ENCODE results near the gene TXNDC12. TPM values are rescaled to one million over a fixed set of nuclear protein-coding genes. Genes with fewer than 3 reads are reported as not detected.

The TXNDC12 gene
- total RNA-seq, 1 experiment from 2014 or later, result 77.5 TPM

DNA sequence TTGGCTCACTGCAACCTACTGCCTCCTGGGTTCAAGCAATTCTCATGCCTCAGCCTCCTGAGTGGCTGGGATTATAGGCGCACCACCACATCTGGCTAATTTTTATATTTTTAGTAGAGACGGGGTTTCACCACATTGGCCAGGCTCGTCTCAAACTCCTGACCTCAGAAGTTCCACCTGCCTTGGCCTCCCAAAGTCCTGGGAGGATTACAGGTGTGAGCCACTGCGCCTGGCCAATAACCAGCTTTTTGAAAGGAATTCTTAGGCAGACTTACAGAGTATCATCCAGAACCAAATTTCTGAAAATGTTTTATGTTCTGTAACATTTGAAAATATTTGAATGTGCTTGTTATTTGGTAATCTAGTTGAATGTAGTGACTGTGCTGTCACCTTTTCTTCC is 15.7 kb upstream of the TXNDC12 start:
- in situ Hi-C loops (cut with HindIII; ENCODE audit: low pct_unique_long_range_greater_than_20kb, low sequenced_read_pairs) (no loop called here), intact Hi-C loops (cut with micrococcal nuclease; ENCODE audit: unreplicated experiment) (no loop called here)
- H3K27ac ChIP-seq (ENCODE audit: low read length), result no peak overlapping the region
- no peaks in the 10 kb centered on the region for H3K4me1 ChIP-seq (ENCODE audit: control insufficient read depth, insufficient read depth, low read length)
- no peaks in the 10 kb centered on the region for H3K9me3 ChIP-seq (ENCODE audit: control insufficient read depth, insufficient read depth, low read depth, low read length)
- H3K36me3 ChIP-seq (ENCODE audit: control insufficient read depth, insufficient read depth, low read length), result peaks cover 11% of the 10 kb centered on the region
- ATAC-seq, result no peak
- TF ChIP-seq, protein P1, sequence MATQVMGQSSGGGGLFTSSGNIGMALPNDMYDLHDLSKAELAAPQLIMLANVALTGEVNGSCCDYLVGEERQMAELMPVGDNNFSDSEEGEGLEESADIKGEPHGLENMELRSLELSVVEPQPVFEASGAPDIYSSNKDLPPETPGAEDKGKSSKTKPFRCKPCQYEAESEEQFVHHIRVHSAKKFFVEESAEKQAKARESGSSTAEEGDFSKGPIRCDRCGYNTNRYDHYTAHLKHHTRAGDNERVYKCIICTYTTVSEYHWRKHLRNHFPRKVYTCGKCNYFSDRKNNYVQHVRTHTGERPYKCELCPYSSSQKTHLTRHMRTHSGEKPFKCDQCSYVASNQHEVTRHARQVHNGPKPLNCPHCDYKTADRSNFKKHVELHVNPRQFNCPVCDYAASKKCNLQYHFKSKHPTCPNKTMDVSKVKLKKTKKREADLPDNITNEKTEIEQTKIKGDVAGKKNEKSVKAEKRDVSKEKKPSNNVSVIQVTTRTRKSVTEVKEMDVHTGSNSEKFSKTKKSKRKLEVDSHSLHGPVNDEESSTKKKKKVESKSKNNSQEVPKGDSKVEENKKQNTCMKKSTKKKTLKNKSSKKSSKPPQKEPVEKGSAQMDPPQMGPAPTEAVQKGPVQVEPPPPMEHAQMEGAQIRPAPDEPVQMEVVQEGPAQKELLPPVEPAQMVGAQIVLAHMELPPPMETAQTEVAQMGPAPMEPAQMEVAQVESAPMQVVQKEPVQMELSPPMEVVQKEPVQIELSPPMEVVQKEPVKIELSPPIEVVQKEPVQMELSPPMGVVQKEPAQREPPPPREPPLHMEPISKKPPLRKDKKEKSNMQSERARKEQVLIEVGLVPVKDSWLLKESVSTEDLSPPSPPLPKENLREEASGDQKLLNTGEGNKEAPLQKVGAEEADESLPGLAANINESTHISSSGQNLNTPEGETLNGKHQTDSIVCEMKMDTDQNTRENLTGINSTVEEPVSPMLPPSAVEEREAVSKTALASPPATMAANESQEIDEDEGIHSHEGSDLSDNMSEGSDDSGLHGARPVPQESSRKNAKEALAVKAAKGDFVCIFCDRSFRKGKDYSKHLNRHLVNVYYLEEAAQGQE (IDR thresholded peaks at IDR 0.05; ENCODE audit: insufficient read depth in 1 of 2, low read depth in 2 of 2, low read length in 1 of 2), result no peak
- ChIA-PET CTCF (interaction anchor here (0.6 kb wide), 1 partner anchor 174 kb away, joined by 3 read pairs; no protein-coding TSS in a partner anchor), POLR2A (no interaction called here)
- no peaks in the 10 kb centered on the region for H3K27me3 ChIP-seq (ENCODE audit: control insufficient read depth, insufficient read depth, low read length)
- no TSS peak for BruUV-seq (replicated peaks)
- no peak overlapping the region for H3K4me3 ChIP-seq (ENCODE audit: low read depth in 2 of 2, low read length in 2 of 2)
- DNase-seq (ENCODE audit: low read depth, low spot score), result no peak

DNA sequence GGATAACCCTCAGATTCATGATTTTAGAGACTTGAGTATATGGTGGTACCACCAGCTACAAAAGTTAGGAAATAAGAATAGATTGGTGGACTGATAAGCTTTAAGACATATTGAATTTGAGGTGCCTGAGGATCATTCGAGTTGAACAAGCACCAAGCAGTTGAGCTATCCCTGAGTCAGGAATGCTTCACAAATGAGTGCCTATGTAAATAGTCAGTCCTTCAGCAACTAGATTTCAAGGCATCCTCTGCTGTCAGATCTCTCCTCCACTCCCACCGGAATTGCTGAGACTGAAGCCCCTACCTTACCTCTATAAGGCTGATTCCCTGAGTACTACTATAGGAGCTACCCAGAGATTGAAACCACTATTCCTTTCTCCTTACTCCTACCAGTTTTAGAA is 8.2 kb upstream of the TXNDC12 start:
- Histone ChIP-seq H3K4me1 (ENCODE audit: control insufficient read depth, insufficient read depth, low read length) (peaks cover 8% of the 10 kb centered on the region), H3K27me3 (ENCODE audit: control insufficient read depth, insufficient read depth, low read length) (no peaks in the 10 kb centered on the region), H3K27ac (ENCODE audit: low read length) (no peak overlapping the region), H3K9me3 (ENCODE audit: control insufficient read depth, insufficient read depth, low read depth, low read length) (no peaks in the 10 kb centered on the region), H3K36me3 (ENCODE audit: control insufficient read depth, insufficient read depth, low read length) (peaks cover 36% of the 10 kb centered on the region), H3K4me3 (ENCODE audit: low read depth in 2 of 2, low read length in 2 of 2) (no peak overlapping the region)
- DNase-seq (ENCODE audit: low read depth, low spot score) (no peak), ATAC-seq (no peak)
- ChIA-PET POLR2A (no interaction called here), CTCF (no interaction called here)
- in situ Hi-C loops (cut with HindIII; ENCODE audit: low pct_unique_long_range_greater_than_20kb, low sequenced_read_pairs) (no loop called here), intact Hi-C loops (cut with micrococcal nuclease; ENCODE audit: unreplicated experiment) (no loop called here)
- no peak for TF ChIP-seq POLR2AphosphoS5 (IDR thresholded peaks at IDR 0.05; ENCODE audit: low read depth, low read length)
- TF ChIP-seq, protein P1 (IDR thresholded peaks at IDR 0.05; ENCODE audit: insufficient read depth in 1 of 2, low read depth in 2 of 2, low read length in 1 of 2), result no peak
- TF ChIP-seq, protein P2, sequence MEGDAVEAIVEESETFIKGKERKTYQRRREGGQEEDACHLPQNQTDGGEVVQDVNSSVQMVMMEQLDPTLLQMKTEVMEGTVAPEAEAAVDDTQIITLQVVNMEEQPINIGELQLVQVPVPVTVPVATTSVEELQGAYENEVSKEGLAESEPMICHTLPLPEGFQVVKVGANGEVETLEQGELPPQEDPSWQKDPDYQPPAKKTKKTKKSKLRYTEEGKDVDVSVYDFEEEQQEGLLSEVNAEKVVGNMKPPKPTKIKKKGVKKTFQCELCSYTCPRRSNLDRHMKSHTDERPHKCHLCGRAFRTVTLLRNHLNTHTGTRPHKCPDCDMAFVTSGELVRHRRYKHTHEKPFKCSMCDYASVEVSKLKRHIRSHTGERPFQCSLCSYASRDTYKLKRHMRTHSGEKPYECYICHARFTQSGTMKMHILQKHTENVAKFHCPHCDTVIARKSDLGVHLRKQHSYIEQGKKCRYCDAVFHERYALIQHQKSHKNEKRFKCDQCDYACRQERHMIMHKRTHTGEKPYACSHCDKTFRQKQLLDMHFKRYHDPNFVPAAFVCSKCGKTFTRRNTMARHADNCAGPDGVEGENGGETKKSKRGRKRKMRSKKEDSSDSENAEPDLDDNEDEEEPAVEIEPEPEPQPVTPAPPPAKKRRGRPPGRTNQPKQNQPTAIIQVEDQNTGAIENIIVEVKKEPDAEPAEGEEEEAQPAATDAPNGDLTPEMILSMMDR (IDR thresholded peaks at IDR 0.05), result no peak
- TF ChIP-seq SIN3A (IDR thresholded peaks at IDR 0.05; ENCODE audit: borderline replicate concordance, insufficient read depth, low read depth, low read length), result no peak
- no peak for TF ChIP-seq TCF7L2 (IDR thresholded peaks at IDR 0.05; ENCODE audit: low read depth, low read length)
- no TSS peak for BruUV-seq (replicated peaks)
